ENCODE results near the gene CAMTA1.
A peak's percentile ranks its signal among the peaks of the same experiment; 100 is the strongest.

The CAMTA1 gene

GRCh38 chr1:6961905-6962477 is 176.7 kb downstream of the CAMTA1 start:
- no peak for DNase-seq

GRCh38 chr1:6962478-6962995 is 177.3 kb downstream of the CAMTA1 start:
- DNase-seq: no peak

- peak; percentile 5 for DNase-seq
These were observed 178.0 kb downstream of the CAMTA1 start for GRCh38 chr1:6962996-6963911.

GRCh38 chr1:6963912-6964307 is 178.7 kb downstream of the CAMTA1 start:
- no peak for DNase-seq

- no peak for DNase-seq
These were observed 180.1 kb downstream of the CAMTA1 start for GRCh38 chr1:6965083-6965934.

GRCh38 chr1:6965935-6966241 is 180.6 kb downstream of the CAMTA1 start:
- no peak for DNase-seq

- no peak for DNase-seq
These were observed 181.1 kb downstream of the CAMTA1 start for GRCh38 chr1:6966326-6966725.

- DNase-seq: no peak
These were observed 182.3 kb downstream of the CAMTA1 start for GRCh38 chr1:6967431-6968111.

GRCh38 chr1:6969106-6969505 is 183.9 kb downstream of the CAMTA1 start:
- no peak for DNase-seq

GRCh38 chr1:6969762-6970161 is 184.5 kb downstream of the CAMTA1 start:
- no peak for DNase-seq

GRCh38 chr1:6970221-6970620 is 185.0 kb downstream of the CAMTA1 start:
- no peak for DNase-seq

- DNase-seq: no peak
These were observed 185.8 kb downstream of the CAMTA1 start for GRCh38 chr1:6971048-6971447.

- DNase-seq: no peak
These were observed 186.4 kb downstream of the CAMTA1 start for GRCh38 chr1:6971699-6972098.

- DNase-seq: no peak
These were observed 187.1 kb downstream of the CAMTA1 start for GRCh38 chr1:6972399-6972798.

GRCh38 chr1:6975331-6976043 is 190.2 kb downstream of the CAMTA1 start:
- DNase-seq: no peak

GRCh38 chr1:6976044-6976375 is 190.8 kb downstream of the CAMTA1 start:
- DNase-seq: no peak

- no peak for DNase-seq
These were observed 193.9 kb downstream of the CAMTA1 start for GRCh38 chr1:6979003-6979613.

- no peak for DNase-seq
These were observed 196.3 kb downstream of the CAMTA1 start for GRCh38 chr1:6981595-6981994.

- no peak for DNase-seq
These were observed 197.2 kb downstream of the CAMTA1 start for GRCh38 chr1:6982443-6982842.

- DNase-seq: no peak
These were observed 197.6 kb downstream of the CAMTA1 start for GRCh38 chr1:6982860-6983259.

GRCh38 chr1:6984536-6984935 is 199.3 kb downstream of the CAMTA1 start:
- DNase-seq: no peak

- no peak for DNase-seq
These were observed 199.7 kb downstream of the CAMTA1 start for GRCh38 chr1:6984986-6985385.
